ENCODE data around the gene VPS72.

VPS72 gene

GRCh38 chr1:151144474-151145303 is 45.3 kb downstream of the VPS72 start:
- no peak for DNase-seq

- no peak for DNase-seq
Measured at GRCh38 chr1:151143986-151144385, 46.0 kb downstream of the VPS72 start.

- DNase-seq, result no peak
Measured at GRCh38 chr1:151143057-151143435, 47.0 kb downstream of the VPS72 start.

GRCh38 chr1:151142411-151143056 is 47.5 kb downstream of the VPS72 start:
- no peak for DNase-seq

GRCh38 chr1:151137789-151138188 is 52.2 kb downstream of the VPS72 start:
- no peak for DNase-seq

GRCh38 chr1:151135433-151136385 is 54.3 kb downstream of the VPS72 start:
- DNase-seq, result no peak

GRCh38 chr1:151134991-151135390 is 55.0 kb downstream of the VPS72 start:
- DNase-seq, result no peak

GRCh38 chr1:151134396-151134795 is 55.6 kb downstream of the VPS72 start:
- DNase-seq, result no peak

GRCh38 chr1:151133018-151133806 is 56.8 kb downstream of the VPS72 start:
- DNase-seq, result no peak

GRCh38 chr1:151132335-151133017 is 57.5 kb downstream of the VPS72 start:
- no peak for DNase-seq

GRCh38 chr1:151131701-151132334 is 58.2 kb downstream of the VPS72 start:
- DNase-seq, result no peak

- DNase-seq, result peak; percentile 78
Measured at GRCh38 chr1:151130987-151131586, 58.9 kb downstream of the VPS72 start.

- DNase-seq, result no peak
Measured at GRCh38 chr1:151128800-151129199, 61.2 kb downstream of the VPS72 start.

Measured in activated CD4-positive, alpha-beta T cell treated with anti-CD3 and anti-CD28 coated beads, Interleukin-2, Interleukin-6, amounts not matched to agents 100 ng/mL and 50 ng/mL, durations not matched to agents 16 hours and 8 hours (primary cell).